ENCODE data around the gene LGALS3BP. TPM values are rescaled to one million over a fixed set of nuclear protein-coding genes. Genes with fewer than 3 reads are reported as not detected.

Gene LGALS3BP
- total RNA-seq, 1 donor, result 457 TPM

GRCh38 chr17:78998311-78999055 lies 18.8 kb upstream of the LGALS3BP start:
- no peak overlapping the region for H2AFZ ChIP-seq (ENCODE audit: low read length)
- peaks cover 92% of the 10 kb centered on the region for H3K79me2 ChIP-seq (ENCODE audit: insufficient read depth, low read length)
- peak; percentile 94 for DNase-seq (ENCODE audit: insufficient read length, low spot score, missing footprints)

GRCh38 chr17:78997881-78998280 lies 18.2 kb upstream of the LGALS3BP start:
- Histone ChIP-seq H3K4me3 (ENCODE audit: insufficient read depth, low read length) (no peak overlapping the region), H4K20me1 (ENCODE audit: insufficient read depth, low read length) (peaks cover 56% of the 10 kb centered on the region), H2AFZ (ENCODE audit: low read length) (no peak overlapping the region), H3K27ac (ENCODE audit: low read depth, low read length) (no peak overlapping the region), H3K27me3 (ENCODE audit: insufficient read depth, low read length) (no peaks in the 10 kb centered on the region), H3K4me1 (ENCODE audit: insufficient read depth, low read length) (peaks cover 9% of the 10 kb centered on the region), H3K79me2 (ENCODE audit: insufficient read depth, low read length) (peaks cover 92% of the 10 kb centered on the region), H3K4me2 (ENCODE audit: insufficient read depth, low read length) (no peak overlapping the region), H3K36me3 (ENCODE audit: insufficient read depth, low read length) (peaks cover 39% of the 10 kb centered on the region), H3K9me3 (ENCODE audit: low read depth, low read length) (no peaks in the 10 kb centered on the region)
- peak; percentile 46 for DNase-seq (ENCODE audit: insufficient read length, low spot score, missing footprints)
- no peak for TF ChIP-seq CTCF (IDR thresholded peaks at IDR 0.05; ENCODE audit: extremely low read depth, low read depth, low read length)

More at GRCh38 chr17:78998311-78999055, 18.8 kb upstream of the LGALS3BP start:
- H3K4me1 ChIP-seq (ENCODE audit: insufficient read depth, low read length), result peaks cover 9% of the 10 kb centered on the region
- peak; percentile 6 for TF ChIP-seq CTCF (IDR thresholded peaks at IDR 0.05; ENCODE audit: extremely low read depth, low read depth, low read length)
- no peak overlapping the region for H3K27ac ChIP-seq (ENCODE audit: low read depth, low read length)
- no peaks in the 10 kb centered on the region for H3K9me3 ChIP-seq (ENCODE audit: low read depth, low read length)
- peaks cover 33% of the 10 kb centered on the region for H3K36me3 ChIP-seq (ENCODE audit: insufficient read depth, low read length)
- no peaks in the 10 kb centered on the region for H3K27me3 ChIP-seq (ENCODE audit: insufficient read depth, low read length)
- H3K4me3 ChIP-seq (ENCODE audit: insufficient read depth, low read length), result no peak overlapping the region
- no peak overlapping the region for H3K4me2 ChIP-seq (ENCODE audit: insufficient read depth, low read length)
- peaks cover 53% of the 10 kb centered on the region for H4K20me1 ChIP-seq (ENCODE audit: insufficient read depth, low read length)

GRCh38 chr17:78997231-78997741 lies 17.6 kb upstream of the LGALS3BP start:
- no peak overlapping the region for H3K4me3 ChIP-seq (ENCODE audit: insufficient read depth, low read length)
- H3K79me2 ChIP-seq (ENCODE audit: insufficient read depth, low read length), result peaks cover 92% of the 10 kb centered on the region
- H2AFZ ChIP-seq (ENCODE audit: low read length), result no peak overlapping the region
- peak; percentile 70 for DNase-seq (ENCODE audit: insufficient read length, low spot score, missing footprints)
- no peak overlapping the region for H3K27ac ChIP-seq (ENCODE audit: low read depth, low read length)
- no peak overlapping the region for H3K4me2 ChIP-seq (ENCODE audit: insufficient read depth, low read length)
- H4K20me1 ChIP-seq (ENCODE audit: insufficient read depth, low read length), result peaks cover 56% of the 10 kb centered on the region
- H3K9me3 ChIP-seq (ENCODE audit: low read depth, low read length), result no peaks in the 10 kb centered on the region
- TF ChIP-seq CTCF (IDR thresholded peaks at IDR 0.05; ENCODE audit: extremely low read depth, low read depth, low read length), result no peak
- H3K4me1 ChIP-seq (ENCODE audit: insufficient read depth, low read length), result peaks cover 9% of the 10 kb centered on the region
- H3K27me3 ChIP-seq (ENCODE audit: insufficient read depth, low read length), result no peaks in the 10 kb centered on the region
- peaks cover 43% of the 10 kb centered on the region for H3K36me3 ChIP-seq (ENCODE audit: insufficient read depth, low read length)

- no peak overlapping the region for H3K27ac ChIP-seq (ENCODE audit: low read depth, low read length)
- H2AFZ ChIP-seq (ENCODE audit: low read length), result no peak overlapping the region
- DNase-seq (ENCODE audit: insufficient read length, low spot score, missing footprints), result peak; percentile 82
- no peak overlapping the region for H3K4me2 ChIP-seq (ENCODE audit: insufficient read depth, low read length)
- no peaks in the 10 kb centered on the region for H3K9me3 ChIP-seq (ENCODE audit: low read depth, low read length)
- H3K36me3 ChIP-seq (ENCODE audit: insufficient read depth, low read length), result peaks cover 46% of the 10 kb centered on the region
- H3K4me3 ChIP-seq (ENCODE audit: insufficient read depth, low read length), result no peak overlapping the region
- H3K4me1 ChIP-seq (ENCODE audit: insufficient read depth, low read length), result peaks cover 9% of the 10 kb centered on the region
- no peak for TF ChIP-seq CTCF (IDR thresholded peaks at IDR 0.05; ENCODE audit: extremely low read depth, low read depth, low read length)
- H3K79me2 ChIP-seq (ENCODE audit: insufficient read depth, low read length), result peaks cover 90% of the 10 kb centered on the region
- peaks cover 52% of the 10 kb centered on the region for H4K20me1 ChIP-seq (ENCODE audit: insufficient read depth, low read length)
- no peaks in the 10 kb centered on the region for H3K27me3 ChIP-seq (ENCODE audit: insufficient read depth, low read length)
Observed at GRCh38 chr17:78996781-78997201, 17.1 kb upstream of the LGALS3BP start.
